DND-41 (cell line): Measurements from ENCODE around the gene CDHR1.

Experiments used
- ATAC-seq: fragments of 200-7000 bp; cut with Tn5 transposase; 3 replicates; pipeline ENCODE4 v1.9.1; 2021; ENCODE audit warnings: low read depth; ENCODE audit not compliant: insufficient read depth
- DNase-seq: peaks from one replicate; pipeline ENCODE4 v3.0.0-alpha.2; 2020
- H2AFZ ChIP-seq: 2 replicates; pipeline ENCODE4 v1.6.0; 2012; ENCODE audit warnings: low read depth, low read length
- H3K27ac ChIP-seq: 2 replicates; pipeline ENCODE4 v1.5.1; 2012; ENCODE audit warnings: low read length, inconsistent platforms
- H3K27me3 ChIP-seq: fragments of 200-600 bp; sonication (generic); 2 replicates; pipeline ENCODE4 v1.6.0; 2012; ENCODE audit warnings: low read length, mild to moderate bottlenecking, inconsistent platforms; ENCODE audit not compliant: insufficient read depth, poor library complexity
- H3K36me3 ChIP-seq: 2 replicates; pipeline ENCODE4 v1.5.1; 2012; ENCODE audit warnings: low read length, inconsistent platforms; ENCODE audit not compliant: insufficient read depth
- H3K4me1 ChIP-seq: 2 replicates; pipeline ENCODE4 v1.5.1; 2012; ENCODE audit warnings: mild to moderate bottlenecking, low read length; ENCODE audit not compliant: insufficient read depth
- H3K4me2 ChIP-seq: 2 replicates; pipeline ENCODE4 v1.6.0; 2012; ENCODE audit warnings: mild to moderate bottlenecking, moderate library complexity, low read length, inconsistent platforms; ENCODE audit not compliant: insufficient read depth
- H3K4me3 ChIP-seq, 2 experiments: fragments of 200-600 bp in 1 of 2; shearing (Covaris generic) in 1 of 2; 2 replicates each; pipeline ENCODE4 v1.5.1; 2012 to 2016; ENCODE audit warnings: inconsistent platforms in 2 of 2, low read length in 2 of 2, mild to moderate bottlenecking in 2 of 2, low read depth in 1 of 2, moderate library complexity in 1 of 2
- H3K79me2 ChIP-seq: 2 replicates; pipeline ENCODE4 v1.6.0; 2012; ENCODE audit warnings: low read length, inconsistent platforms; ENCODE audit not compliant: insufficient read depth
- H3K9ac ChIP-seq: 2 replicates; pipeline ENCODE4 v1.6.0; 2012; ENCODE audit warnings: low read depth, mild to moderate bottlenecking, inconsistent platforms, low read length, moderate library complexity
- H3K9me3 ChIP-seq: 2 replicates; pipeline ENCODE4 v1.5.1; 2012; ENCODE audit warnings: low read length, moderate library complexity, mild to moderate bottlenecking, inconsistent platforms; ENCODE audit not compliant: insufficient read depth, severe bottlenecking
- H4K20me1 ChIP-seq: 2 replicates; pipeline ENCODE4 v1.6.0; 2012; ENCODE audit warnings: low read length; ENCODE audit not compliant: insufficient read depth
- EZH2 ChIP-seq: IDR thresholded peaks from 3 replicates; pipeline ENCODE4 v1.6.1; 2012; ENCODE audit warnings: borderline replicate concordance, low read depth, mild to moderate bottlenecking, moderate library complexity, low read length, inconsistent platforms; ENCODE audit not compliant: severe bottlenecking
- TF ChIP-seq, protein P1 (sequence below): IDR thresholded peaks from 2 replicates; pipeline ENCODE4 v1.5.1; 2012; ENCODE audit warnings: borderline replicate concordance, low read length, moderate library complexity, mild to moderate bottlenecking; ENCODE audit not compliant: poor library complexity, severe bottlenecking; ENCODE audit errors: extremely low read depth

The CDHR1 gene

DNA sequence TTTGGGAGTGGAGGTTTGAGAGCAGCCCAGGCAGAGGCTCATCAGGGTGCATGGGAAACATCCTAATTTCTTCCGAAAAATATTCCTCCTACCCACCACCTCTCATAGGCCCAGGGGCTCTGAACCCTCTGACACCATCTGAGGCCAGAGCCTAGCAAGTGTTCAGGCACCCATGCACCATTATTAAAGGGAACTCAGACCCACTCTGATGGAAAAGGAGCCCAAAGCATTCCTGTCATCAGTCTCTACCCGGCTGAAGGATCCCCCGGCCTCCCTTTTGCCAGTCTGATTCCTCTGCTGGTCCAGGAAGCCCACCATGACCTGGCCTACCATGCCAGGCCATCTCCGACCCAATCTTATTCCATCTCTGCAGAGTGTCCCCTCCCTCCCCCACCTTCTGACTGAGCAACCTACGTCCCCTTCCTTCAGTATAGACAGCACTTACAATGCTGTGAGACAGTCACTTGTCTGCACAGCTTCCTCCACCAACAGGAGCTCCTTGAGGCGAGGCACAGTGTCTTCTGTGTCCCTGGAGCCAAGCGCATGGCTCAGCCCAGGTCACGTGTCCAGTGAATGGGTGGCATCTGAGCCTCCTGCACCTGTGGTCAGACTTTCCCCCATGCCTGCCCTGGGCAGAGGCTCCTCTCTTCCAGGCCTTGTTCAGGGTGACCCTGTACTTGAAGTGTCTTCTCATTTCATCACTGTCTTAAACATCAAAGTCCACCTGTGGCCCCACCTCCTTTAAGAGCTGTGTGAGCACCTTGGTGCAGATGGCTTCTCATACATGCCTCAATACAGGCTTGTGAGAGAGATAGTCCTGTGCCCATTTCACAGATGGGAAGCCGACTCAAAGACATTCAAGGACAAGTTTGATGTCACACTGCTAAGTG, 21.6 kb upstream of the CDHR1 start:
- no peak for TF ChIP-seq EZH2
- TF ChIP-seq, protein P1, sequence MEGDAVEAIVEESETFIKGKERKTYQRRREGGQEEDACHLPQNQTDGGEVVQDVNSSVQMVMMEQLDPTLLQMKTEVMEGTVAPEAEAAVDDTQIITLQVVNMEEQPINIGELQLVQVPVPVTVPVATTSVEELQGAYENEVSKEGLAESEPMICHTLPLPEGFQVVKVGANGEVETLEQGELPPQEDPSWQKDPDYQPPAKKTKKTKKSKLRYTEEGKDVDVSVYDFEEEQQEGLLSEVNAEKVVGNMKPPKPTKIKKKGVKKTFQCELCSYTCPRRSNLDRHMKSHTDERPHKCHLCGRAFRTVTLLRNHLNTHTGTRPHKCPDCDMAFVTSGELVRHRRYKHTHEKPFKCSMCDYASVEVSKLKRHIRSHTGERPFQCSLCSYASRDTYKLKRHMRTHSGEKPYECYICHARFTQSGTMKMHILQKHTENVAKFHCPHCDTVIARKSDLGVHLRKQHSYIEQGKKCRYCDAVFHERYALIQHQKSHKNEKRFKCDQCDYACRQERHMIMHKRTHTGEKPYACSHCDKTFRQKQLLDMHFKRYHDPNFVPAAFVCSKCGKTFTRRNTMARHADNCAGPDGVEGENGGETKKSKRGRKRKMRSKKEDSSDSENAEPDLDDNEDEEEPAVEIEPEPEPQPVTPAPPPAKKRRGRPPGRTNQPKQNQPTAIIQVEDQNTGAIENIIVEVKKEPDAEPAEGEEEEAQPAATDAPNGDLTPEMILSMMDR, result no peak
- ATAC-seq (no peak), DNase-seq (no peak)
- Histone ChIP-seq H3K27ac (no peak overlapping the region), H3K9ac (no peak overlapping the region), H3K9me3 (no peaks in the 10 kb centered on the region), H3K4me3 (no peak overlapping the region), H3K4me1 (peaks cover 6% of the 10 kb centered on the region; the same call in 1 of the 2 replicates), H4K20me1 (no peaks in the 10 kb centered on the region), H3K27me3 (no peaks in the 10 kb centered on the region), H3K4me2 (no peak overlapping the region), H2AFZ (no peak overlapping the region), H3K36me3 (no peaks in the 10 kb centered on the region), H3K79me2 (no peaks in the 10 kb centered on the region)

DNA sequence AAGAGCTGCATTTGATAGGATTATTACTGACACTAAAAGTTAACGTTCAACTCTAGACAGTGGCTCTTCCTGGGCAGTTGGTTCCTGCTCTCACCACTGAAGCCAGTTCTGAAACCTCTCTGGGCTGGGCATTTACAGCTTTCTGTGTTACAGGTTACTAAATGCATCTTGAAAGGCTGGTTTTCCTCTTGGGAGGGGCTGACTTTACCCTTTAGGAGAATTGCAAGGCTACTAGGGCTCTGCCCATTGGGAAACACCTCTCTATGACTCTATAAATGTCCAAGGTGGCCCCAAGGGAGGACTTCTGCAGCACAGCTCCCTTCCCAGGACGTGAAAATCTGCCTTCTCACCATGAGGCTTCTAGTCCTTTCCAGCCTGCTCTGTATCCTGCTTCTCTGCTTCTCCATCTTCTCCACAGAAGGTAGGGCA, 20.8 kb upstream of the CDHR1 start, which contains the start of gene GPR15LG:
TSS of gene GPR15LG (plus strand) at position 301 of the 429 bp plus-strand sequence. CDS start at position 352, 51 bp downstream.
- no peaks in the 10 kb centered on the region for H3K36me3 ChIP-seq
- no peaks in the 10 kb centered on the region for H3K79me2 ChIP-seq
- TF ChIP-seq EZH2, result no peak
- TF ChIP-seq, protein P1, result no peak
- no peak within 1 kb of the TSS for H3K4me2 ChIP-seq
- H2AFZ ChIP-seq, result no peak within 1 kb of the TSS
- H3K9me3 ChIP-seq, result no peaks in the 10 kb centered on the region
- no peaks in the 10 kb centered on the region for H4K20me1 ChIP-seq
- H3K4me3 ChIP-seq, result no peak within 1 kb of the TSS
- DNase-seq (no peak), ATAC-seq (no peak)
- H3K9ac ChIP-seq, result no peak within 1 kb of the TSS
- peaks cover 10% of the 10 kb centered on the region for H3K4me1 ChIP-seq
- H3K27me3 ChIP-seq, result no peaks in the 10 kb centered on the region
- H3K27ac ChIP-seq, result no peak within 1 kb of the TSS

DNA sequence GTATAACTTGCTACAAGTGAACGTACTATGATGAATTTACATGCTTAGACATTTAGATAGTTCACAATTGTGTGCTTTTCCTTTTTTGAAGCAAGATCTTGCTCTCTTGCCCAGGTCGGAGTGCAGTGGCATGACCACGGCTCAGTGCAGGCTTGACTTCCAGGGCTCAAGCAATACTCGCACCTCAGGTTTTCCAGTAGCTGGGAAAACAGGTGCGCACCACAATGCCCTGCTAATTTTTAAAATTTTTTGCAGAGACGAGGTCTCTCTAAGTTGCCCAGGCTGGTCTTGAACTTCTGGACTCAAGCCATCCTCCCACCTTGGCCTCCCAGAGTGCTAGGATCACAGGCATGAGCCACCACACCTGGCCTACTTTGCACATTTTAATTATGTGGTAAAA, 18.9 kb upstream of the CDHR1 start:
- Histone ChIP-seq H2AFZ (no peak overlapping the region), H4K20me1 (no peaks in the 10 kb centered on the region), H3K27ac (no peak overlapping the region), H3K27me3 (no peaks in the 10 kb centered on the region), H3K9ac (no peak overlapping the region), H3K79me2 (no peaks in the 10 kb centered on the region), H3K4me1 (peaks cover 10% of the 10 kb centered on the region), H3K9me3 (no peaks in the 10 kb centered on the region), H3K36me3 (no peaks in the 10 kb centered on the region), H3K4me3 (no peak overlapping the region), H3K4me2 (no peak overlapping the region)
- no peak for ATAC-seq
- DNase-seq, result no peak
- no peak for TF ChIP-seq EZH2
- TF ChIP-seq, protein P1, result no peak
